GM12892 (cell line): ENCODE measurements around the gene OSBPL8.
"Not testable (repeated sequence)": the region's sequence is repeated elsewhere in the genome, so short reads cannot be mapped to it uniquely, and the experiment has no call there.

Experiments
- DNase-seq: peaks from one replicate; pipeline ENCODE4 v3.0.0; 2011; ENCODE audit not compliant: insufficient read length
- FAIRE-seq: peaks from 2 replicates; lab custom pipeline; 2011; peaks lifted over from hg19 to GRCh38; lab: Jason Lieb, UNC
- POLR2A ChIP-seq: IDR thresholded peaks from 2 replicates; pipeline ENCODE4 v1.6.1; 2011; ENCODE audit warnings: low read depth, low read length, control low read depth
- POLR2AphosphoS5 ChIP-seq: IDR thresholded peaks from 2 replicates; pipeline ENCODE4 v1.6.1; 2011; ENCODE audit warnings: low read depth, low read length, control low read depth
- TAF1 ChIP-seq: IDR thresholded peaks from 2 replicates; pipeline ENCODE4 v1.6.1; 2011; ENCODE audit warnings: low read depth, mild to moderate bottlenecking, control low read depth, low read length, borderline replicate concordance

Gene OSBPL8

DNA sequence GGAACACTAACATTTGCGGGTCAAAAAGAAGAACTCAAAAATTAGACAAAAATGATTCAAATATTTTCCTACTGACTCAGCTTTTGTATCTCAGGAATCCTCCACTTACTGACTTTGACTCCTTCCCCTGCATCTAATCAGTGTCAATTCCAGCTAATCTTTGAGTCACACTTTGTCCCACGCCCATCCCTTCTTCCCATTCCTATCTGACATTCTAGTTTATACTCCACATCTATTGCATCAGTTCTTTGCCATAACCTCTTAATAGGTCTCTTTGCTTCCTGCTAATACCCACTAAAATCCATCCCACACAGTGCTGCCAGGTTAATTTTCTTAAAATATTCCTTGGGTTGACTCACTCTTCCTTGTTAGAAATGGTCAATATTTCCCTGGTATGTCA lies 230.4 kb downstream of the OSBPL8 start:
- no peak for DNase-seq
- TF ChIP-seq POLR2AphosphoS5 (no peak), TAF1 (no peak), POLR2A (no peak)
- no peak for FAIRE-seq

- not testable (repeated sequence) for FAIRE-seq, DNase-seq
Measured at GRCh38 chr12:76319595-76320319, 239.8 kb downstream of the OSBPL8 start.

DNA sequence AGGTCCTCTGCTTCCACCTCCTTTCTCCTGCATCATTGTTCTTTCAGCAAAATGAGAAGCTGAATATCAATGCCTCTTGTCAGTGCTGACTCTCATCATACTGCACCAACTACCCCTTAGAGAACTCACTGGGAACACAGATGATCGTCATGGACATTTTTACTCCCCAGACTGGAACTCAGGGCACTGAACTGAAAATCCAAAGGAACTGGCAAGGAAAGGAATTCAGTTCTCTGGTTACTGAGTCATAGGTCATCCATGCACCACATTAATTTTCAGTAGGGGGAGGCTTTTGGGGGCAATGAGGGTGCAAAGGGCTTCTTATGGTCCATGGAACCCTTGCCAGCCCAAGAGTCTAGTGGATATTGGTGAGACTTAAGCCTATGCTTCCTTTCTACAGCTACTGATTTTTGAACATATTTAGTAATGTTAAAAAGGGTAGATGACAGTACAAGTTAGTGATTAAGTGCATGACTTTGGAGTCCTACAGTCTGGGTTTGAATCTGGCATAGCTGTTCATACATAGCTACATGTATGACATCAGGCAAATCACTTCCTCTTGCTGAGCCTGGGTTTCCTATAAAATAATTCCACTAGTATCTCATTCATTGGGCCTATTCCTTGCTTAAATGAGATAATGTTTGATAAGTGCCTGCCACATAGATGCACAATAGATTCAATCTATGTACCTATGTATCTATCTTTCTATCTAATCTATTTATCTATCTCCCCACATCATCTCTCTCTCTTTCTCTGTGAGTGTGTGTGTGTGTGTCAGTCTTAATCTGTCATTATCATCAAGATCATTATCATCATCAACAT lies 240.6 kb downstream of the OSBPL8 start:
- TF ChIP-seq TAF1 (no peak), POLR2A (no peak), POLR2AphosphoS5 (no peak)
- FAIRE-seq (no peak), DNase-seq (no peak)

- FAIRE-seq, result no peak
- no peak for TF ChIP-seq TAF1
- no peak for TF ChIP-seq POLR2AphosphoS5
- no peak for TF ChIP-seq POLR2A
- DNase-seq, result no peak
Measured at GRCh38 chr12:76317976-76318375, 241.6 kb downstream of the OSBPL8 start.

GRCh38 chr12:76316468-76316867 lies 243.1 kb downstream of the OSBPL8 start:
- TF ChIP-seq TAF1 (no peak), POLR2AphosphoS5 (no peak), POLR2A (no peak)
- DNase-seq (no peak), FAIRE-seq (no peak)

GRCh38 chr12:76313299-76313698 lies 246.3 kb downstream of the OSBPL8 start:
- FAIRE-seq, result no peak
- TF ChIP-seq TAF1, result no peak
- TF ChIP-seq POLR2A, result no peak
- no peak for TF ChIP-seq POLR2AphosphoS5

GRCh38 chr12:76312315-76312714 lies 247.3 kb downstream of the OSBPL8 start:
- FAIRE-seq (no peak), DNase-seq (no peak)
- no peak for TF ChIP-seq TAF1
- TF ChIP-seq POLR2A, result no peak
- no peak for TF ChIP-seq POLR2AphosphoS5

More at GRCh38 chr12:76313299-76313698, 246.3 kb downstream of the OSBPL8 start:
- no peak for DNase-seq

DNA sequence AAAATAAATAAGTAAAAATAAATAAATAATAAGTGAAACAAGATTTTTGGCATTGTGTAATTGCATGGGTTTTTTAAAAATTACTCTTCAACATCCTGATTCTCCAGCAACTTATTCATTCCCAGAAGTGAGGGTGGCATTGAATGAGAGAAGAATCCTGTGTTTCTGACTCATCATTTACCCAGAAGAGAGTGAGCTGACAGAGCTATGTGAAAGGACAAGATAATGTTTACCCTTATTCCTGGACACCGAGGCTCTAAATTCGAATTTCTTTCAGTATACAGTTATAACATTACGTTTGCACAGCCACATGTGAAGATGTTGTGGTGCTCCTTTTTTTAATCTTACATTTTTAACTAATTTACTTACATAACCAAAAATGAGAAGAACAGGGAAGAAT lies 247.8 kb downstream of the OSBPL8 start:
- FAIRE-seq (no peak), DNase-seq (no peak)
- no peak for TF ChIP-seq POLR2AphosphoS5
- TF ChIP-seq POLR2A, result no peak
- TF ChIP-seq TAF1, result no peak

- TF ChIP-seq POLR2AphosphoS5, result no peak
- no peak for TF ChIP-seq TAF1
- TF ChIP-seq POLR2A, result no peak
- DNase-seq (no peak), FAIRE-seq (no peak)
Measured at GRCh38 chr12:76310110-76310509, 249.5 kb downstream of the OSBPL8 start.

GRCh38 chr12:76308866-76309265 lies 250.7 kb downstream of the OSBPL8 start:
- TF ChIP-seq TAF1 (no peak), POLR2AphosphoS5 (no peak), POLR2A (no peak)
- FAIRE-seq, result no peak
- DNase-seq, result no peak

- FAIRE-seq (no peak), DNase-seq (no peak)
- TF ChIP-seq POLR2A (no peak), TAF1 (no peak)
Measured at GRCh38 chr12:76307083-76307482, 252.5 kb downstream of the OSBPL8 start.

- TF ChIP-seq POLR2AphosphoS5 (no peak), POLR2A (no peak), TAF1 (no peak)
- FAIRE-seq (no peak), DNase-seq (no peak)
Measured at GRCh38 chr12:76303989-76304460, 255.5 kb downstream of the OSBPL8 start.
